Endothelial cell of umbilical vein (primary cell): ENCODE measurements around the gene ERRFI1. TPM values are rescaled to one million over a fixed set of nuclear protein-coding genes. Genes with fewer than 3 reads are reported as not detected.

Experiments used
- BruUV-seq: library from RNA; stranded (reverse); fragments of 400-500 nt; replicated peaks from 2 replicates; lab custom pipeline; 2021; lab: Mats Ljungman, UMichigan
- CTCF ChIA-PET: fragments of 300-600, 350-600 bp; sonication (Branson Sonifier 250); formaldehyde crosslinking; loops from one replicate; lab custom pipeline; 2021; ENCODE audit warnings: antibody characterized with exemption, inconsistent platforms; lab: Charles Lee
- POLR2A ChIA-PET: fragments of 300-600, 350-600 bp; sonication (Branson Sonifier 250); formaldehyde crosslinking; loops from one replicate; lab custom pipeline; 2021; ENCODE audit warnings: antibody characterized with exemption, inconsistent platforms; lab: Charles Lee
- DNase-seq: peaks from one replicate; pipeline ENCODE4 v3.0.0-alpha.2; 2011; ENCODE audit warnings: low read depth, low spot score
- FAIRE-seq: peaks from 2 replicates; lab custom pipeline; 2011; peaks lifted over from hg19 to GRCh38; lab: Jason Lieb, UNC
- H2AFZ ChIP-seq: 2 replicates; pipeline ENCODE4 v1.6.0; 2012; ENCODE audit warnings: low read depth, low read length, control low read depth, inconsistent platforms
- H3K27ac ChIP-seq: 2 replicates; pipeline ENCODE4 v1.5.1; 2011; ENCODE audit warnings: low read depth, mild to moderate bottlenecking, control low read depth, low read length, moderate library complexity; ENCODE audit not compliant: insufficient read depth
- H3K27me3 ChIP-seq, 2 experiments: 2 replicates each; pipeline versions ENCODE4 v1.6.0 to v1.6.1; 2011; ENCODE audit warnings: low read length in 2 of 2, mixed read lengths in 1 of 2; ENCODE audit not compliant: control insufficient read depth in 2 of 2, insufficient read depth in 2 of 2
- H3K36me3 ChIP-seq, 2 experiments: 2 replicates in 1 of 2; 3 replicates in 1 of 2; pipeline ENCODE4 v1.5.1; 2011; ENCODE audit warnings: low read length in 2 of 2, mild to moderate bottlenecking in 1 of 2, moderate library complexity in 1 of 2; ENCODE audit not compliant: control insufficient read depth in 2 of 2, insufficient read depth in 2 of 2; ENCODE audit errors: extremely low read depth in 1 of 2
- H3K4me1 ChIP-seq: 3 replicates; pipeline ENCODE4 v1.5.1; 2011; ENCODE audit warnings: mild to moderate bottlenecking, low read length; ENCODE audit not compliant: control insufficient read depth, insufficient read depth; ENCODE audit errors: extremely low read depth
- H3K4me2 ChIP-seq: 2 replicates; pipeline ENCODE4 v1.6.1; 2011; ENCODE audit warnings: low read length, control low read depth, mixed read lengths; ENCODE audit not compliant: insufficient read depth
- H3K4me3 ChIP-seq, 3 experiments: fragments of 200-600 bp in 1 of 3; sonication (generic), shearing (Covaris generic) in 1 of 3; replicated peaks in 1 of 3; 2 replicates each; pipeline ENCODE4 v1.5.1; 2011 to 2016; ENCODE audit warnings: control low read depth in 3 of 3, low read length in 3 of 3, mild to moderate bottlenecking in 2 of 3, inconsistent platforms in 1 of 3, low read depth in 1 of 3, moderate library complexity in 1 of 3; ENCODE audit not compliant: insufficient read depth in 1 of 3
- H3K79me2 ChIP-seq: 2 replicates; pipeline ENCODE4 v1.6.0; 2012; ENCODE audit warnings: low read length, inconsistent platforms; ENCODE audit not compliant: control insufficient read depth, insufficient read depth
- H3K9ac ChIP-seq: replicated peaks from 2 replicates; pipeline ENCODE3; 2011; ENCODE audit warnings: low read length, control low read depth; ENCODE audit not compliant: insufficient read depth; ENCODE audit errors: extremely low read depth
- H3K9me1 ChIP-seq: replicated peaks from 3 replicates; pipeline ENCODE4 v1.6.0; 2011; ENCODE audit warnings: mild to moderate bottlenecking, low read length; ENCODE audit not compliant: control insufficient read depth, insufficient read depth; ENCODE audit errors: extremely low read depth
- H3K9me3 ChIP-seq: replicated peaks from 2 replicates; pipeline ENCODE4 v1.5.1; 2012; ENCODE audit warnings: low read length, inconsistent platforms; ENCODE audit not compliant: control insufficient read depth, insufficient read depth
- H4K20me1 ChIP-seq: replicated peaks from 2 replicates; pipeline ENCODE3; 2011; ENCODE audit warnings: mild to moderate bottlenecking, low read length; ENCODE audit not compliant: control insufficient read depth, insufficient read depth; ENCODE audit errors: extremely low read depth
- EZH2 ChIP-seq: IDR thresholded peaks from 2 replicates; pipeline ENCODE4 v1.6.1; 2012; ENCODE audit warnings: borderline replicate concordance, low read depth, mild to moderate bottlenecking, moderate library complexity, low read length, inconsistent platforms; ENCODE audit not compliant: severe bottlenecking
- FOS ChIP-seq: IDR thresholded peaks from 2 replicates; pipeline ENCODE4 v1.6.1; 2011; ENCODE audit warnings: mild to moderate bottlenecking, low read length, moderate library complexity, borderline replicate concordance; ENCODE audit not compliant: insufficient read depth
- GATA2 ChIP-seq: IDR thresholded peaks from 2 replicates; pipeline ENCODE4 v1.7.0; 2011; ENCODE audit warnings: low read depth, mild to moderate bottlenecking, moderate library complexity, mixed read lengths, low read length; ENCODE audit not compliant: insufficient read length, insufficient read depth
- JUN ChIP-seq: IDR thresholded peaks from 2 replicates; pipeline ENCODE4 v1.6.1; 2011; ENCODE audit warnings: borderline replicate concordance, low read depth; ENCODE audit not compliant: insufficient read length, insufficient read depth
- MYC ChIP-seq: IDR thresholded peaks from one replicate; pipeline ENCODE4 v1.6.1; 2011; ENCODE audit warnings: mild to moderate bottlenecking, low read depth, low read length
- POLR2AphosphoS5 ChIP-seq: IDR thresholded peaks from 2 replicates; pipeline ENCODE4 v1.6.1; 2012; ENCODE audit warnings: low read depth, mild to moderate bottlenecking, control low read depth, low read length, moderate library complexity; ENCODE audit not compliant: insufficient read depth
- dilution Hi-C: fragments of 300-500 bp; cut with MboI; formaldehyde crosslinking; loops from one replicate; pipeline ENCODE4 v1.15.0; 2019; ENCODE audit warnings: low sequenced_read_pairs; ENCODE audit not compliant: extremely low pct_ligation_motif_present
- intact Hi-C: fragments of 100-400 bp; cut with micrococcal nuclease; formaldehyde crosslinking; loops from one replicate; pipeline ENCODE4 v1.10.0; 2022
- polyA plus RNA-seq, 4 experiments: library from polyadenylated mRNA; depleted of rRNA in 3 of 4; stranded (reverse) in 3 of 4; unstranded in 1 of 4; fragments of >200 nt; gene quantifications; 2 replicates each; pipeline versions ENCODE4 v1.2.1 to v1.2.3, GENCODE V29; 2011 to 2012; ENCODE audit warnings: missing spikeins in 1 of 4
- total RNA-seq: library from RNA; stranded (reverse); gene quantifications from 2 replicates; pipeline ENCODE4 v1.2.3, GENCODE V29; 2021
- TF ChIP-seq, protein P1 (sequence below), 2 donors: IDR thresholded peaks; 1 replicate in 1 of 2; 2 replicates in 1 of 2; pipeline ENCODE4 v1.5.1; 2011; ENCODE audit warnings: low read length in 2 of 2, mild to moderate bottlenecking in 2 of 2, moderate library complexity in 2 of 2, control low read depth in 1 of 2, inconsistent platforms in 1 of 2, low read depth in 1 of 2; ENCODE audit not compliant: insufficient read depth in 1 of 2; ENCODE audit errors: extremely low read depth in 1 of 2

The ERRFI1 gene
- total and polyA plus RNA-seq, 2 donors (not counting 3 experiments of a cell fraction or from before 2014, with no cell fraction given): 28.1 to 32.0 TPM

DNA sequence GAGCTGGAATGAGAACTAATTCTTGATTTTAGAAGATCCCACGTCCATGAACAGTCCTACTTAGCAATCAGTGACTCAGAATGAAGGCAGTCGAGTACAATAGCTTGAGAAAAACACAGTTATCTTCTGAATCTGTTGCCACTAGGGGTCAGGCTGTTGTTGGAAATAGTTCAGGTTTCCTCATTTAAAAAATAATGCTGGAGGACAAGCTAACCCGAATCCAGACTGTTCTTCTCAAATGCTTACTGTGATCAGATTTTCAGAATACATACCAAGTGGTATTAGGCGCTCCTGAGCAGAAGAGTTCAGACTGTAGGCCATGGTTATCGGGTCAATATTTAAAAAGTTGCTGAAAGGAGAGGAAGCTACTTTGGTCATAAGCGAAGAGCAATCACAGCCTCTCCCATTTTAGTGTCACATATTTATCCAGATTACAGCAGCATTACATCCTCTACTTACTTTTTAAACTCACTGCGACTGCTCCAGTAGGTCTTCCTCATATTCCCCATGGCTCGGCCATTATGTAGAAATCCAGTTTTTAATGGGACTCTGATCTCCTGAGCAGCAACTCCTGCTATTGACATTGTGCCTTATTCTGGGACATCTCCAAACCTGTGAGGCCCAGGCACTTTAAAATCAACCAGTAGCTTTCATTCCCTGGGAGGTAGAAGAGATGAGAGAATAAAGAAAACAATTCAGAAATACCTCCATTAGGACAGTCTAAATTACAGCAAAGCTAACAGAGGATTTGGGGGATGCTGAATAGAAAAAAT, 10.9 kb downstream of the ERRFI1 start:
- TF ChIP-seq JUN (peak; percentile 31), GATA2 (peak; percentile 96), MYC (no peak), EZH2 (no peak), POLR2AphosphoS5 (peak; percentile 23), FOS (peak; percentile 53)
- TF ChIP-seq, protein P1, sequence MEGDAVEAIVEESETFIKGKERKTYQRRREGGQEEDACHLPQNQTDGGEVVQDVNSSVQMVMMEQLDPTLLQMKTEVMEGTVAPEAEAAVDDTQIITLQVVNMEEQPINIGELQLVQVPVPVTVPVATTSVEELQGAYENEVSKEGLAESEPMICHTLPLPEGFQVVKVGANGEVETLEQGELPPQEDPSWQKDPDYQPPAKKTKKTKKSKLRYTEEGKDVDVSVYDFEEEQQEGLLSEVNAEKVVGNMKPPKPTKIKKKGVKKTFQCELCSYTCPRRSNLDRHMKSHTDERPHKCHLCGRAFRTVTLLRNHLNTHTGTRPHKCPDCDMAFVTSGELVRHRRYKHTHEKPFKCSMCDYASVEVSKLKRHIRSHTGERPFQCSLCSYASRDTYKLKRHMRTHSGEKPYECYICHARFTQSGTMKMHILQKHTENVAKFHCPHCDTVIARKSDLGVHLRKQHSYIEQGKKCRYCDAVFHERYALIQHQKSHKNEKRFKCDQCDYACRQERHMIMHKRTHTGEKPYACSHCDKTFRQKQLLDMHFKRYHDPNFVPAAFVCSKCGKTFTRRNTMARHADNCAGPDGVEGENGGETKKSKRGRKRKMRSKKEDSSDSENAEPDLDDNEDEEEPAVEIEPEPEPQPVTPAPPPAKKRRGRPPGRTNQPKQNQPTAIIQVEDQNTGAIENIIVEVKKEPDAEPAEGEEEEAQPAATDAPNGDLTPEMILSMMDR (IDR thresholded peaks at IDR 0.05; ENCODE audit: extremely low read depth in 1 of 2, insufficient read depth in 1 of 2, low read depth in 1 of 2, low read length in 2 of 2): peak; percentile 58 to 62
- DNase-seq: peak; percentile 93
- no TSS peak for BruUV-seq
- no peak overlapping the region for H2AFZ ChIP-seq
- H3K4me1 ChIP-seq: peaks cover 52% of the 10 kb centered on the region
- intact Hi-C loops (loop anchor here (1.0 to 5.0 kb wide), 6 partner anchors 32 to 334 kb away; partner anchors contain the start of gene SLC45A1), dilution Hi-C loops (loop anchor here (10.0 kb wide), 1 partner anchor 300 kb away; the partner anchor contains the start of gene SLC45A1)
- H4K20me1 ChIP-seq: peaks cover 2% of the 10 kb centered on the region
- peaks cover 74% of the 10 kb centered on the region for H3K79me2 ChIP-seq
- peak overlapping the region; percentile 8 for H3K4me2 ChIP-seq
- POLR2A ChIA-PET: interaction anchor here (0.6 to 1.4 kb wide), 6 partner anchors 10 to 339 kb away, joined by 3 to 8 read pairs (median 4); no protein-coding TSS in a partner anchor
- CTCF ChIA-PET: interaction anchor here (0.7 to 10.4 kb wide), 57 partner anchors 9 to 510 kb away, joined by 3 to 396 read pairs (median 5); no protein-coding TSS in a partner anchor
- peak; percentile 94 for FAIRE-seq
- no peaks in the 10 kb centered on the region for H3K27me3 ChIP-seq
- no peaks in the 10 kb centered on the region for H3K9me3 ChIP-seq
- no peak overlapping the region for H3K9ac ChIP-seq
- H3K27ac ChIP-seq: peak overlapping the region; percentile 54
- peaks cover 19 to 21% of the 10 kb centered on the region in 2 experiments for H3K36me3 ChIP-seq
- H3K4me3 ChIP-seq: no peak overlapping the region
- no peaks in the 10 kb centered on the region for H3K9me1 ChIP-seq
